OCI-M1 (cell line): ENCODE data around the gene CYB561D1.

ENCODE experiments used
- DNase-seq: peaks from one replicate; lab custom pipeline; 2025; lab: John Stamatoyannopoulos, UW

The CYB561D1 gene

DNA sequence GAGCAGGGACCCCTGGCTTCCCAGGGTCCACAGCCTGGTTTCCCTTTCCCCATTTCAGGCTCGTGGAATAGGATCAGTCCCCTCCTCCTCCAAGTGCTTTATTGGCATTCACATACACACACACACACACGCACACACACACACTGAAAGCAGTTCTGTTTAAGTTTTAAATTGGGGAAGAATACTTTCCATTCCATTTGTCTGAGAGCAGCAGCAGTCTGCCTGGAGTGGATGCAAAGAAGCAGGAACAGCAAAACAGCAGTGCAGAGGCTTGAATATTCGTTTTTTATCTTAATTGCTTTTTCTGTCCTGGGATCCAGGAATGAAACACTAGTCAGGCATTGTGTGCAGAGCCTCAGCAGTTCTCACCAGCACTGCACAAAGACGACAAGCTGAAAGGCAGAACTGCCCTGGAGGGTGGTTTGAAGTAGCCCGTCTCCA lies 7.1 kb downstream of the CYB561D1 start:
- DNase-seq = no peak

DNA sequence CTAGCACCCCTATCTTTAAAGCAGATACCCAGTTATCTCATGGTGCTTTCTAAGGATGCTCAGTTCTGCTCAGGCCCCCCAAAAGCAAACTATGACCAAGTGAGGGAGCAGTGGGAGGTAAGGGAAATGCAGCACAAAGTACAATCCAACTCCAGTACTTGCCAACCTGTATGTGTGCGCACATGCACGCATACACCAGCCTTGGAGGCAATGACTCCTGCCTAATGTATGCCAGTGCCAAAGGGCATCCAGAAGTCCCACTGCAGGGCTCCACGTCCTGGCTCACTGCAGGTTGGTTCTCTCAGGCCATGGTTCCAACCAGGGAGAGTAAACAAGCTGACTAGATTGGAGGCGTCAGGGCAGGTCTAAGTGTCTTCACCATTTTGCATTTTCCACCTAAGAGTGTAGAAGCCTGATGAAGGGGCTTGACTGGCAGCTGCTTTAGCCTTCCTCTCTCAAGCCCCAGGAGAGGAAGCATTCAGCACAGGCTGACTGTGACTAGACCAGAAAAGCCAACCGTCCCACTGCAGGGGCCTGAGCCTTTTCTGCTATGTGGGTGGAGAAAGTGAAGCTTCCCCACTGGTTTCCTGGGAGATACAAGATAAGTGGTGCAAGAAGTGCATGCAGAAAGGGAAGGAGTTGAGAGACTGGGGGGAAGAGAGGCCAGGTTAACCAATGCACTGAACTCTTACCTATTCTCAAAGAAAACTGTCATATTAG lies 7.9 kb downstream of the CYB561D1 start:
- DNase-seq = peak; percentile 73

DNA sequence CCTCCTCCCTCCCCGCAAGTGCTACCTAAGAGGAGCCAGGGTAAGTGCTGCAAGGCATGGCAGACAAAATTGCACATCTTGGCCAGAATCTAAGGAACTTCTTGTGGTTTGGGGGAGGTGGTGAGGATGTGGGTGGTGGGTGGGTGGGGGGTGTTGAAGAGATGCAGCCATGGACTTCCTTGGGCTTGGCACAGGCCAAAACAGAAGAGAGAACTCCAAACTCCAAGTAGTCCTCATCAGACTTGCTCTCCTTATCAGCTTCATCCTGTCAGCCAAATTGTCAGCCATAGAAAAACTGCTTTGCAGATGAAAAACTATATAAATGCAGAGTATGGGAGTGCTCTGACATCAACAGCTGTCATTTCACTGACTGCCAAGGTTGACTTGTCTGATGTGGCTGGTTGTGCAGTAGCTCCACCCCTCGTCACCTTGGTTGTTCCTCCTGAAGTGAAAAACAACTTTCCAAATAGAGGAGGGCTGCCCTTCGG lies 8.5 kb downstream of the CYB561D1 start:
- no peak for DNase-seq

DNA sequence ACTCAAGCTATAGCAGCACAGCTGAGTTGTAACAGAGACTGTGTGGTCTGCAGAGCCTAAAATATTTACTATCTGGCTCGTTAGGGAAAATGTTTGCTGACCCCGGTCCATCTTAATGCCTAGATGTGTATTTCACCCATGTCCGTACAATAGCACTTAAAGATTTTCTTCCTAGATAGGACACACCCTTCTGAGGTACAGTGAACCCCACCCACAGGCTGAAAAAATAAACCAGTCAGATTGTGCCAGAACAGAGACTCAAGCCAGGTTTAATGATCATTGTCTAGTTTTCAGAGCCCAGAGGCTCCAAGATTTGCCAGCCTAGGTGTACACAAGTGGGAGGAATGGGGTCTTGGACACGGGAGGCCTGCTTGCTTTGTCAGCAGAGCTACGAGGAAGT lies 10.0 kb downstream of the CYB561D1 start:
- DNase-seq = no peak

DNA sequence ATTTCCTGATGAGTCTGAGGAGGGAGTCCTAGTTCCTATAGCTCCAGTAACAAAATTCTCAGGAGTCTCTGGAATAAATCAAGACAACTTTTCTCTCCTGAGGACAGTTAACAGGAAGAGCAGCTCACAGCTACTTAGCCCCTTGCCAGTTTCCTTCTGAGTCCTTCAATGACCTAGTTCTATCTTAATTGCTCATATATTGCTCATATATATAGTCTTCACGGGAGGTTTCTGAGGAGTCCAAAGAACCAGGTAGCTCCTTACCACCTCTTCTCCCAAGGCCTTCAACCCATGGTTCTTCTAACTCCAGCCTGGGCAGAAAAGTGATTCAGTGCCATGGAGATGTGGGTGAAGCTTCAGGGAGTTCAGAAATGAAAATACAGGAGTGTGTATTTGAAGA lies 11.1 kb downstream of the CYB561D1 start:
- DNase-seq = no peak

DNA sequence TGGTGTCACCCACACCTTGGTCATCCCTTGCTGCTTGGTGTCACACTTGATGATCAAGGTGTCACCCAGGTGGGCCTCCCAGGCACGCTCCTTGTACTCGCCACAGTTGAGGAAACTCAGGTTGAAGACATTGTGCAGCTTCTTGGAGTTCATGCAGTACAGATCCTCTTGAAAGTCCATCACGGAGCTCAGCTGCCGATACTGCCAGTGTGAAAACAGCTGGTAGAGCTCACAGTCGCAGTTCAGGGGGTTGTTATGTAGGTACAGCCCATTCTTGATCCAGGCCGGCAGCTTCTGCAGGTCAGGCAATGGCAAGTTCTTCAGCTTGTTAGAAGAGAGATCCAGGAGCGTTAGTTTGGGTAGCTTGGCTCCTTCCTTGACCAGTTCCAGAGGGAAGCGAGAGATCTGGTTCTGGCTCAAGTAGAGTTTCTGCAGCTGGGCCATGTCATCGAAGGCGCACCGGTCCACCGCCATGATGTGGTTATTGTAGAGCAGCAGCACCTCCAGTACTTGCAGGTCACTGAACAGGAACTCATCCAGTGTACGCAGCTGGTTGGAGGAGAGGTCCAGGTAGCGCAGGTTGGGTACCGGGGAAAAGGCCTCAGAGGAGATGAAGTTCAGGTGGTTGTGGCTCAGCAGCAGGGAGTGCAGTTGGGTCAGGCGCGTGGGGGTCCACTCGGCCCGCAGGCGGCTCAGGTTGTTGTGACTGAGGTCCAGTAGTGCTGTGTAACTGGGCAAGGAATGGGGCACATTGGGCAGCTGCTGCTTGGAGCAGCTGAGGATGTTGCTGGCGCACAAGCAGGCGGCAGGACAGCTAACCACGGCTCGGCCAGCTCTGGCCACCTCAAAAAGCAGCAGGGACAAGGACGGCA lies 14.3 kb downstream of the CYB561D1 start:
- DNase-seq = no peak

DNA sequence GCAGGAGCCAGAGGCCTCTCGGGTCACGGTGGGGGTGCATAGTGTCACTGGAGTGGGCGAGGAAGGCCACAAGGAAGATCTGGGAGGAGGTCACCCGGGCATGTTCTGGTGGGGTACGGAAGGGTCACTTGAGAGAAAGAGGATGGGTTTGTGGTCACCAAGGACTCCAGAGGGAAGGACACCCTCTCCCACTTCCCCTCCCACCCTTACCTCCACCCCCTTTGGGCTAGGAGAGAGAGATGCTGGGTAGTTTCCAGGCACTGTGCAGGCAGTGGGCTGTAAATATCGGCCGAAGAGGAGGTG lies 14.9 kb downstream of the CYB561D1 start:
- DNase-seq = no peak

DNA sequence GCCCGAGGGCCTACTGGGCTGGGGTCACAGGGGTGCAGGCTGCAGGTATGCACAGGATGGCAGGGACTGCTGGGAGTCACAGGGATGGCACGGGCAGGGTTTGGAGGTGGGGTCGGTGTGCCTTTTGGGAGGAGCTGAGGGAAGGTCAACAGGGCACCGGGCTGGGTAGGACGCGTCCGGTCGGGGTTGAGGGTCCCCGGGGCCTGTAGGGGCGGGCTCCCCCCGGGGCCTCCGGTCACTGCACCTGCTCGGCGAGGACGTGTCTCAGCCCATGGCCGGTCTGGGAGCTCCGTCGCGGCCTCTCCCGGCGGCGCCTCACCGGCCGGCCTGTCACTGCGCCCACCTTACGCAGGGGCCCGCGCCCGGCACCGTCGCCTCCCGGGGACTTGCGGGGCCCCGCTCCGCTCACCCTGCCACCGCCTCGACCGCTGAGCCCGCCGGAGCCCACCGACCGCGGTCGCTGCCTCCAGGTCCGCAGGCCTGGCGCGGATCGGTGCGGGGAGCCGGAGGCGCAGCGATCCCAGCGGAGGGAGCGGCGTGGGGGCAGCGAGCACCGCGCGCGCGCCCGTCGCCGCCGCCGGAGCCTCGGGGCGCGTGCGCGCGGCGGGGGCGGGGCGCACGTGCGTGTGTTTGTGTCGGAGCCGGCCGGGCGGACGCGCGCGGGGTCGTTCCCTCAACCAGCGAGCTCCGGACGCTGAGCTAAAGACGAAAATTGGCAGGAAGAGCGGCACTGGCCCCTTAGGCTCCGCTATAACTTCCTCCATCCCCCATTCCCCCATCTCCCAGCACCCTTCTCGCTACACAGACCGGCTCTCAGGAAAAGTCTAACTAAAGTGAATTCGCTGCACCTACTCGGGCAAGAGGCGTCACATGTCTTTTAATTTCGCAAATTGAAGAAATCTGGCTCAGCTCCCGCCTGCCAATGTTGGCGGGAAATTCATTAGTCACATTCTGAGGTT lies 15.6 kb downstream of the CYB561D1 start, which contains the start of gene AMIGO1:
AMIGO1 (minus strand) TSS at position 552 of the 959 bp plus-strand sequence. CDS start 815 bp downstream, outside the sequence.
- no peak for DNase-seq

DNA sequence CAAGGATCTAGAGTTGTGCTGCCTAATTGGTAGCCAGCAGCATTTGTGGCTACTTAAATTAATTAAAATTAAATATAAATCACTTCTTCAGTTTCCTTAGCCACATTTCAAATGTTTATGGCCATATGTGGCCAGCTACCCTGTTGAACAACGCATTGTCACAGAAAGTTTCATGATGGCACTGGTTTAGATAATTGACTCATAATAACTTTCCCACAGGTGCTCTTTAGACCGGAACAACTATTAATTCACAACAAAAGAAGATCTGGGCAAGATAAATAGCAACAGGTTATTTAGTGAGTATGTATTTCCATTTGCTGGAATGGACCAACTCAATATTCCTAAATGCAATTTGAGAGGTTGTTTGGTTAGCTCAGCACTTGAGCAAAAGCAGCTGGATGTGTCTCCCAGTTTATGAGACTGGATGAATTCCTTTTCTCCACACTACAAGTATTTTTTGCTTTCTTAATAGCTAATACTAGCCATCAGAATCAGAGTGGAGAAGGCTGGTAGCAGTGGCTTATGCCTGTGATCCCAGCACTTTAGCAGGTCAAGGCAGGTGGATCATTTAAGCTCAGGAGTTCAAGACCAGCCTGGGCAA lies 19.3 kb downstream of the CYB561D1 start:
- no peak for DNase-seq

DNA sequence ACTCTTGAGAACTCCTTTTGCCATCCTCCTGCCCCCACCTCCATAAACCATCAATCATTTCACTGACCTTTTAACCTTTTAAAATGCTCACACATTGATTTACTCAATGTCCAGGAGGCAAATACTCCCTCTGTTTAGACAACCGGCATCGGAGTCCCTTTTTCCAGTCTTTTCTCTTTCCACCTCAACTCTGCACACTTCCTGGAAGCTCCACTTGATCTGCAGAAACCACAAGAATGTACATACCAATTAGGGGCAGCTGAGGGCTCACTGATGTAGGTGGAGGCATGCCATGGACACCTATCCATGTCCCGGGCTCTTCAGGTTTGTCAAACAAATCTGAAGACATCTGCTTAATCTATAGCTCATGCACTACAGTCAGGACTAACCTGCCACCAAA lies 21.0 kb downstream of the CYB561D1 start:
- DNase-seq = no peak

DNA sequence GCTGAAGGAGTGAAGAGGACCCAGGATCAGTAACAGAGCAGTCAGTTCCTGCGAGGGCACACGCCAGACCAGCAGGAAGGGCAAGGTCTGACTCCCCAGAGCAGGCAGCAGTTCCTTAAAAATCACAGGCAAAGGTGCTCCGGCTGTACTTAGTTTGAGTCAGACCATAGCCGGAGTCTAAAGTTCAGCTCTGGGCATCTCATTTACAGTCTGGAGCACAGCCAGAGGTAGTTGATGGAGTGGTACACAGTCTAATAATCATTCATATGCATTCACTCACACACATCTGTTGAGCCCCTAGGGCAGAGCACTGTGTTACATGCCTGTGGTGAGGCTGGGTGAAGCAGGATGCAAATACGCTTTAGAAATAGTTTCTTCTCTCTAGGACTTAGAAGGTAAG lies 23.0 kb downstream of the CYB561D1 start:
- DNase-seq = no peak

DNA sequence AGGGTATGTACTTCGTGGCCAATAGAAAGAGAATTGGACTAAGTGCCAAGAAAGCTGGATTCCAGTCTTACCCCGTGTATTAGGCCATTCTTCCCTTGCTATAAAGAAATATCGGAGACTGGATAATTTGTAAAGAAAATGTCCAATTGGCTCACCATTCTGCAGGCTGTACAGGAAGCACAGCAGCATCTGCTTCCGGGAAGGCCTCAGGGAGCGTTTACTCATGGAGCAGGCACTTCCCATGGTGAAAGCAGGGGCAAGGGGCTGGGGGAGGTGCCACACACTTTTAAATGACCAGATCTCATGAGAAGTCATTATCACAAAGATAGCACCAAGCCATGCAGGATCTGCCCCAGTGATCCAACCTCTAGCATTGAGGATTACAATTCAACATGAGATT lies 23.4 kb downstream of the CYB561D1 start:
- no peak for DNase-seq

DNA sequence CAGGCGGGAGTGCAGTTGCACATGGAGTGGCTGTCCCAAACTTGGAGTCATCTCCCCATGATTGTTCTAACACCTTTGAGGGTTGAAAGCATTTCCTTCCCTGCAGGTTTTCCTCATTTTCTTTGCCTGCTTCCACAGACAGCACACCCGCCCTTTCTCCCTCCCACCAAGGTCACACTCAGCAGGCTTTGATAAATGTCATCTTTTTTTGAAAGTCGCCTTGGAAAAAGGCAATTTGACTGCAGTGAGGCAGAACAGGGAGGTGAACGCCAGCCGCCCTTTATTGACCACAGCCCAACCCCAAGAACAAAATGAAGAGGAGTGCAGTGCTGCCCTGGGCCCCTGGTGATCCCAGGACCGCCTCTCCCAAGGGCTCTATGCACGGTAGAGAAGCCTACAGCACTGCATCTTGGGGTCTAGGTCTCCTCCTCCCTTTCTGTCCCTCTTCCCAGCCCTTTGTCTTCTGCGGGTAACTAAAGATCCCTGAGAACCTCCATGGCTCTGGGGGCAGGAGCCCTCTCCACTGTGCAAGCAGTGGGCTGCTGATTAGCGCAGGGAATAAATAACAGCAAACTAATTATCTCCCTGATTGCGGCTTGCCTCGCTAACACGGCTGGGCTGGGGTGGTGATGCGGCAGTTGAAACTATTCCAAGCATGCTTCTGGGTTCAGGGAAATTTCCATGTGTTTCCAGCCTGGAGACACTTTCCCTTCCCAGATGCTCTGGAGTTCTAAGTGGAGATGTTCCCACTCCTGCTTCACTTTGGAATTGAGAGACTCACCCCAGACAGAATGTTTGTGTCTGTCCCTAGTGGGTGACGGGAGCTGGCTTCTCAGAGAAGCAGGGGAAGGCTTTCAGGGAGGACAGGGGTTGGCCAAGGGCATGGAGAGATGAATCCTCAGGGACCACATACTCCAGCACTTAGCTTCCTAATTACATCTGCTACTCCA lies 27.4 kb downstream of the CYB561D1 start:
- DNase-seq = no peak

DNA sequence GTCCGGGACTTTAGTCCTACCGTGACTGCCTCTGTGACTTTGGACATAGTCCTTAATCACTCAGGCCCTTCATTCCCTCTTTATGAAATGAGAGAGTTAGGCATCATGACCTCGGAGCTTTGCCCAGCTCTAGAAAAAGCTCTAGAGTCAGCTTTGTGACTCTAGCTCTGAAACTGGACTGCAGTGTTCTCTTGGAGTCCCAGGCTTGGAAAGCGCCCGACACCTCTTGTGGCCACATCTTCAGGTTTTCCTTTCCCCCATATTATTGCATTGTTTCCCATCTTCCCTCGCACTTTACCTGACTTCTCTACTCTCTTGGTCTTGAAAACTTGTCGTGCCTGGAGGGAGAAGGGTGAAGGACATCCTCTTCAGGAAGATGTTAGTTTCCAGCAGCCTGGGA lies 28.1 kb downstream of the CYB561D1 start:
- DNase-seq = no peak

DNA sequence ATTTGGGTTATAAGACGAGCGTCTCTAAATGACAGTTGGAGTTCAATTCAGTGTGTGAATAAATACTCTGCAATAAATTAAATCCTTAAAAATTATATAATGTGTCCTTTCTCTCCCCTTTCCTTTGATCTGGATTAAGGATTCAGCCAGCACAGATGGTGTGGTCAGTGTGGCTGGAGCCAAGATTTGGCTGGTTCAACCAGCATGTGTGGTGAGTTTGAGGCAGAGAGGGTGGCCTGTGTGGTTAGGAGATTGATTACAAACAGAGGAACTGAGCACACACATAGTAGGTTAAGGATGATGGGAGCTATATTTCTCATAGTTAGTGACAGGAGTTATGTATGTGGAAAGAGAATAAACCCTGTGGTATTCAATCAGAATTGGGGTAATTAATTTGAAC lies 29.8 kb downstream of the CYB561D1 start:
- DNase-seq = peak; percentile 50

DNA sequence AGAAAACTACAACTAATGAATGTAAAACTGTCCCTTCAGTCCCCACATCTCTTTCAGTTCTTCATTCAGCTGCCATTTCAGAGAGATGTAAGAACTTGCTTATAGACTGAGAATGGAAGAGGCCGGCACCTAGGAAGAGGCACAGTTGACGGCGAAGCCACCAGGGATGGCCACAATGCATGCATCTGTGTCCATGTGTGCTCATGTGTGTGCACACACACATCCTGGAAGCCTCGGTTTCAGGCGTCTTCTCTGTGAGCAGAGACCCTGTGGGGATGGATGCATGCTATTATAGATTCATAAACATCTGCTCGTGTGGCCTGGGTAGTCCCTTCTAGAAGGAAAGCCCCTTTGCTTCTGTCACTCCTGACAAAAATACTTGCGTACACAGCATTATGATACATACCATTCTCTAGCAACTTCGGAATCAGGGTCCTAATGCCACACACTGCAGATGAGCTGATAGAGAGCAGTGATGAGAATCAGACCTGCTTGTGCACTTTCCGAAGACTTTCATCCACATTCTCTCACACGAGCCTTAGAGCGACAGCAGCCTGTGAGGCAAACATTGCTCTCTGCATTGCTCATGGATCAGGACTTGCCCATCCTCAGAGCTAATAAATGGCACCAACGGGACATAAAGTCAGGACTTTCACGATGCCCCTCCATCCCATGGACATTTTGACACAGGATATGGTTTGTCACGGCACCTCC lies 33.4 kb downstream of the CYB561D1 start:
- DNase-seq = no peak

DNA sequence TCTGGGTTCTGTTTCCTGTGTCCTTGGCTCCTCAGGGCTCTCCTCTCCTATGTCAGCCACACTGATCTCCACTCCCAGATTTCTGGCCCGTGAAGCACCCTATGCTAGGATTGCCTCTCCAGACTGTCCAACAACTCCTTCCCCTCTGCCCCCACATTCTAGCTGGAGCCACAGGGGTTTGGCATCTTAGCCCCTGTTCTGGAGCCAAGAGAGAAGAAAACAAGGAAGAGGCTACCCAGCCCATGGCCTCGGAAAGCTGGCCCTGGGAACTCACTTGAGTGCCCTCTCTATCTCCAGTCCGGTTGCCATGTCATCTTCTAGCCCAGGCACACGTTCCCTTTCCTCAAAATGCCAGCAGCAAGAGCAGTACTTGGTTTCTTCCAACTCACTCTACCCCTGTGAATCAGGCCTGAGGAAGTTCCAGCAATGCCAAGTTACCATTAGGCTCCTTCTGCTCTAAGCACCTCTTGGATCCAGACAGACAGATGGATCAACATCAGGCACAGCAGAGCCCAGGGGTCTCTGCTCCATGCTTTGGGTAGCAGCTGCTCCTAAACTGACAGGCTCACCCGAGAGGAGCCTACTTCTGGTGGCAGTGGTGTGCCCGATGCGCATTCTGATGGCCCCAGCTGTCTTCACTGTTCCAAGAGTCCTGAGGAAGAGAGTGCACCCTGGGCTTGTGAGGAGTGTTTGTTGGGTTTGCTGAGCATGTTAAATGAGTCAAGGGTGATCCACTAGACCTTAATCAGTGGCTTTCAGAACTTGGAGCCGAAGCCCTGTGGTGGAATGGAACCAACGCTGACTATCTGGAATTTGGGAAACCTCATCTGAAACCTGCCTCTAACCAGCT lies 34.2 kb downstream of the CYB561D1 start:
- no peak for DNase-seq

DNA sequence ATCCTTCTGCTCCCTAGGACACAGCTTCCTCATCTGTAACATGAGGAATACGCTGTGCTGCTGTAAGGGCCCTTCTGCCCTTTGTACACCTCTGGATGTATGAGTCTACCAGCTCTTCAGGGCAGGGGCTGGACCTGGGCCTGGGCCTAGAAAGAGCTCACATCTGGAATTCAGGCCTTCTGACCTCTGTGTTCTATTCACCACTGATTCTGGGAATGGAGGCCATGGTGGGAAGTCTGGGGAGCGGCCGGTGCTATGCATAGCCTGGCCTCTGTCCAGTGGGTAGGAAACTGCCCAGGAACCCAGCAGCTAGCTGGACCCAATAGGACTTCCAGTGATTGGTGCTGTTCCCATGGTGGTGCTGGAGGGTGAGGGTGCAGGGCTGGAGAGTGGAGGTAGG lies 34.8 kb downstream of the CYB561D1 start:
- no peak for DNase-seq

DNA sequence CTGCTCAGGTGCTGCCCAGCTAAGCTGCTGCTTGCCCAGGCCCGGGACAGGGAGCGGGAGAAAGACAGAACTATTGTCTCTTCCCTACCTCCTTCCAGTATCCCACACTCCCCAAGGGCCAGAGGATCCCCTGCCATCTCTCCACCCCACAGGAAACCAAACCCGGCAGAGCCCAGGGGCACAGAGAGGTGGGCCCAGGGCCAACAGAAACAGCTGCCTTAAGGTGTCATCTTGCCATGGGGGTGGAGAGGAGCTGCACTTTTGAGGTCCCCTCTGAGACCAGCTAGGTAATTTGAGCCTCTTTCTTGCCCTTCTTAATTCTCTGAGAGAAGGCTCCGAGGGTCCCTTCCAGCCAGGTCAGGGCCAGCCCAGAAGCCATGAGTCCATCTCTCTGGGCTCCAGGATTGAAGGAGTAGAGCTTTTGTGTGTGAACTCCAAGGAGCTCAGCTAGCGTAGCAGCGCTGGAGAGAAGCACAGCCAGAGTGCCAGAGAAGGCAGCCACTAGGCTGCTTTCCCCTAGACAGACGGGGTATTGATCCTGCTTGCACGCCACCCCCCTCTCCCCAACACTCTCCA lies 36.1 kb downstream of the CYB561D1 start:
- DNase-seq = no peak
